ENCODE measurements around the gene CCNL2. TPM values are rescaled to one million over a fixed set of nuclear protein-coding genes. Genes with fewer than 3 reads are reported as not detected.

CCNL2 gene
- total and polyA plus RNA-seq, 2 experiments from 2014 or later = 115 to 146 TPM

Small RNAs within 50 kb of the gene (microRNA-seq; reads per million reads assigned to microRNA genes)
- not detected for gene MIR6808

Other genes starting within 250 kb of the CCNL2 start
- gene TTLL10, start 225.5 kb downstream of the CCNL2 start, total RNA-seq (2014; rRNA removed; shearing (Covaris generic)) = 0.45 TPM in 1 of 2 replicates, not detected in the other
- gene TTLL10, start 225.5 kb downstream of the CCNL2 start, polyA plus RNA-seq (2016; fragmentation: Nextera tagmentation; extraction: Ambion mirVana) = not detected in 2 replicates
- gene TNFRSF18, start 192.7 kb downstream of the CCNL2 start, total RNA-seq (2014; rRNA removed; shearing (Covaris generic)) = 0.58 and 1.5 TPM in 2 replicates
- 0.56 and 1.1 TPM in 2 replicates for gene TNFRSF18, start 192.7 kb downstream of the CCNL2 start, polyA plus RNA-seq (2016; fragmentation: Nextera tagmentation; extraction: Ambion mirVana)
- not detected in 2 replicates for gene TNFRSF4, start 185.2 kb downstream of the CCNL2 start, total RNA-seq (2014; rRNA removed; shearing (Covaris generic))
- gene TNFRSF4, start 185.2 kb downstream of the CCNL2 start, polyA plus RNA-seq (2016; fragmentation: Nextera tagmentation; extraction: Ambion mirVana) = not detected in 2 replicates
- 51.6 and 62.6 TPM in 2 replicates for gene SDF4, start 167.3 kb downstream of the CCNL2 start, total RNA-seq (2014; rRNA removed; shearing (Covaris generic))
- gene SDF4, start 167.3 kb downstream of the CCNL2 start, polyA plus RNA-seq (2016; fragmentation: Nextera tagmentation; extraction: Ambion mirVana) = 45.0 and 49.2 TPM in 2 replicates
- gene B3GALT6, start 167.1 kb downstream of the CCNL2 start, total RNA-seq (2014; rRNA removed; shearing (Covaris generic)) = 26.5 and 33.5 TPM in 2 replicates
- 5.5 and 9.3 TPM in 2 replicates for gene B3GALT6, start 167.1 kb downstream of the CCNL2 start, polyA plus RNA-seq (2016; fragmentation: Nextera tagmentation; extraction: Ambion mirVana)
- 3.0 and 4.1 TPM in 2 replicates for gene C1QTNF12, start 152.6 kb downstream of the CCNL2 start, total RNA-seq (2014; rRNA removed; shearing (Covaris generic))
- 4.1 and 4.2 TPM in 2 replicates for gene C1QTNF12, start 152.6 kb downstream of the CCNL2 start, polyA plus RNA-seq (2016; fragmentation: Nextera tagmentation; extraction: Ambion mirVana)
- gene UBE2J2, start 125.5 kb downstream of the CCNL2 start, total RNA-seq (2014; rRNA removed; shearing (Covaris generic)) = 70.2 and 73.5 TPM in 2 replicates
- gene UBE2J2, start 125.5 kb downstream of the CCNL2 start, polyA plus RNA-seq (2016; fragmentation: Nextera tagmentation; extraction: Ambion mirVana) = 47.1 and 49.5 TPM in 2 replicates
- gene SCNN1D, start 118.9 kb downstream of the CCNL2 start, total RNA-seq (2014; rRNA removed; shearing (Covaris generic)) = 0.70 and 1.4 TPM in 2 replicates
- gene SCNN1D, start 118.9 kb downstream of the CCNL2 start, polyA plus RNA-seq (2016; fragmentation: Nextera tagmentation; extraction: Ambion mirVana) = 1.7 and 1.8 TPM in 2 replicates
- gene ACAP3, start 91.4 kb downstream of the CCNL2 start, total RNA-seq (2014; rRNA removed; shearing (Covaris generic)) = 27.7 and 31.9 TPM in 2 replicates
- gene ACAP3, start 91.4 kb downstream of the CCNL2 start, polyA plus RNA-seq (2016; fragmentation: Nextera tagmentation; extraction: Ambion mirVana) = 6.4 and 8.1 TPM in 2 replicates
- 49.9 and 55.8 TPM in 2 replicates for gene PUSL1, start 90.7 kb downstream of the CCNL2 start, total RNA-seq (2014; rRNA removed; shearing (Covaris generic))
- 41.5 and 43.9 TPM in 2 replicates for gene PUSL1, start 90.7 kb downstream of the CCNL2 start, polyA plus RNA-seq (2016; fragmentation: Nextera tagmentation; extraction: Ambion mirVana)
- gene INTS11, start 74.7 kb downstream of the CCNL2 start, total RNA-seq (2014; rRNA removed; shearing (Covaris generic)) = 140 and 161 TPM in 2 replicates
- 102 and 110 TPM in 2 replicates for gene INTS11, start 74.7 kb downstream of the CCNL2 start, polyA plus RNA-seq (2016; fragmentation: Nextera tagmentation; extraction: Ambion mirVana)
- 12.9 and 13.5 TPM in 2 replicates for gene CPTP, start 74.5 kb downstream of the CCNL2 start, total RNA-seq (2014; rRNA removed; shearing (Covaris generic))
- 8.1 and 8.2 TPM in 2 replicates for gene CPTP, start 74.5 kb downstream of the CCNL2 start, polyA plus RNA-seq (2016; fragmentation: Nextera tagmentation; extraction: Ambion mirVana)
- 0.14 TPM in 1 of 2 replicates, not detected in the other for gene TAS1R3, start 68.1 kb downstream of the CCNL2 start, total RNA-seq (2014; rRNA removed; shearing (Covaris generic))
- 0.12 TPM in 1 of 2 replicates, not detected in the other for gene TAS1R3, start 68.1 kb downstream of the CCNL2 start, polyA plus RNA-seq (2016; fragmentation: Nextera tagmentation; extraction: Ambion mirVana)
- 62.7 and 69.7 TPM in 2 replicates for gene DVL1, start 49.9 kb downstream of the CCNL2 start, total RNA-seq (2014; rRNA removed; shearing (Covaris generic))
- gene DVL1, start 49.9 kb downstream of the CCNL2 start, polyA plus RNA-seq (2016; fragmentation: Nextera tagmentation; extraction: Ambion mirVana) = 13.5 and 15.4 TPM in 2 replicates
- gene MXRA8, start 40.8 kb downstream of the CCNL2 start, total RNA-seq (2014; rRNA removed; shearing (Covaris generic)) = 11.7 and 17.2 TPM in 2 replicates
- gene MXRA8, start 40.8 kb downstream of the CCNL2 start, polyA plus RNA-seq (2016; fragmentation: Nextera tagmentation; extraction: Ambion mirVana) = 7.6 and 9.1 TPM in 2 replicates
- 156 and 167 TPM in 2 replicates for gene AURKAIP1, start 24.1 kb downstream of the CCNL2 start, total RNA-seq (2014; rRNA removed; shearing (Covaris generic))
- 355 and 369 TPM in 2 replicates for gene AURKAIP1, start 24.1 kb downstream of the CCNL2 start, polyA plus RNA-seq (2016; fragmentation: Nextera tagmentation; extraction: Ambion mirVana)
- gene MRPL20, start 8.0 kb upstream of the CCNL2 start, total RNA-seq (2014; rRNA removed; shearing (Covaris generic)) = 158 and 173 TPM in 2 replicates
- 319 and 344 TPM in 2 replicates for gene MRPL20, start 8.0 kb upstream of the CCNL2 start, polyA plus RNA-seq (2016; fragmentation: Nextera tagmentation; extraction: Ambion mirVana)
- gene ANKRD65, start 21.9 kb upstream of the CCNL2 start, total RNA-seq (2014; rRNA removed; shearing (Covaris generic)) = 1.7 and 1.8 TPM in 2 replicates
- 1.6 and 2.6 TPM in 2 replicates for gene ANKRD65, start 21.9 kb upstream of the CCNL2 start, polyA plus RNA-seq (2016; fragmentation: Nextera tagmentation; extraction: Ambion mirVana)
- gene VWA1, start 36.4 kb upstream of the CCNL2 start, total RNA-seq (2014; rRNA removed; shearing (Covaris generic)) = 21.9 and 31.5 TPM in 2 replicates
- 7.2 and 7.9 TPM in 2 replicates for gene VWA1, start 36.4 kb upstream of the CCNL2 start, polyA plus RNA-seq (2016; fragmentation: Nextera tagmentation; extraction: Ambion mirVana)
- gene ATAD3C, start 50.4 kb upstream of the CCNL2 start, total RNA-seq (2014; rRNA removed; shearing (Covaris generic)) = 0.45 and 1.2 TPM in 2 replicates
- 1.1 and 1.3 TPM in 2 replicates for gene ATAD3C, start 50.4 kb upstream of the CCNL2 start, polyA plus RNA-seq (2016; fragmentation: Nextera tagmentation; extraction: Ambion mirVana)
- gene ATAD3B, start 72.4 kb upstream of the CCNL2 start, total RNA-seq (2014; rRNA removed; shearing (Covaris generic)) = 61.4 and 63.4 TPM in 2 replicates
- 32.3 and 37.8 TPM in 2 replicates for gene ATAD3B, start 72.4 kb upstream of the CCNL2 start, polyA plus RNA-seq (2016; fragmentation: Nextera tagmentation; extraction: Ambion mirVana)
- gene ATAD3A, start 112.8 kb upstream of the CCNL2 start, total RNA-seq (2014; rRNA removed; shearing (Covaris generic)) = 71.4 and 80.3 TPM in 2 replicates
- gene ATAD3A, start 112.8 kb upstream of the CCNL2 start, polyA plus RNA-seq (2016; fragmentation: Nextera tagmentation; extraction: Ambion mirVana) = 36.5 and 39.3 TPM in 2 replicates
- 0.74 and 5.1 TPM in 2 replicates for gene TMEM240, start 141.3 kb upstream of the CCNL2 start, total RNA-seq (2014; rRNA removed; shearing (Covaris generic))
- gene TMEM240, start 141.3 kb upstream of the CCNL2 start, polyA plus RNA-seq (2016; fragmentation: Nextera tagmentation; extraction: Ambion mirVana) = 1.8 and 1.9 TPM in 2 replicates
- 148 and 163 TPM in 2 replicates for gene SSU72, start 175.5 kb upstream of the CCNL2 start, total RNA-seq (2014; rRNA removed; shearing (Covaris generic))
- 244 and 248 TPM in 2 replicates for gene SSU72, start 175.5 kb upstream of the CCNL2 start, polyA plus RNA-seq (2016; fragmentation: Nextera tagmentation; extraction: Ambion mirVana)
- 11.1 and 15.1 TPM in 2 replicates for gene FNDC10, start 200.8 kb upstream of the CCNL2 start, total RNA-seq (2014; rRNA removed; shearing (Covaris generic))
- gene FNDC10, start 200.8 kb upstream of the CCNL2 start, polyA plus RNA-seq (2016; fragmentation: Nextera tagmentation; extraction: Ambion mirVana) = 7.7 and 8.6 TPM in 2 replicates
- gene MIB2, start 216.2 kb upstream of the CCNL2 start, total RNA-seq (2014; rRNA removed; shearing (Covaris generic)) = 57.3 and 82.6 TPM in 2 replicates
- gene MIB2, start 216.2 kb upstream of the CCNL2 start, polyA plus RNA-seq (2016; fragmentation: Nextera tagmentation; extraction: Ambion mirVana) = 104 and 120 TPM in 2 replicates
- 12.5 and 15.8 TPM in 2 replicates for gene MMP23B, start 232.8 kb upstream of the CCNL2 start, total RNA-seq (2014; rRNA removed; shearing (Covaris generic))
- gene MMP23B, start 232.8 kb upstream of the CCNL2 start, polyA plus RNA-seq (2016; fragmentation: Nextera tagmentation; extraction: Ambion mirVana) = 15.0 and 16.2 TPM in 2 replicates